Measurements from ENCODE around the gene NDUFB2.
"Not testable (repeated sequence)": the region's sequence is repeated elsewhere in the genome, so short reads cannot be mapped to it uniquely, and the experiment has no call there.

The NDUFB2 gene

GRCh38 chr7:140734729-140735128 is 38.2 kb downstream of the NDUFB2 start:
- DNase-seq (ENCODE audit: low read depth): no peak

GRCh38 chr7:140738280-140738679 is 41.8 kb downstream of the NDUFB2 start:
- DNase-seq (ENCODE audit: low read depth): no peak

GRCh38 chr7:140743255-140743654 is 46.7 kb downstream of the NDUFB2 start:
- DNase-seq (ENCODE audit: low read depth): not testable (repeated sequence)

- DNase-seq (ENCODE audit: low read depth): no peak
Observed at GRCh38 chr7:140744005-140744404, 47.5 kb downstream of the NDUFB2 start.

GRCh38 chr7:140745266-140746058 is 49.0 kb downstream of the NDUFB2 start:
- DNase-seq (ENCODE audit: low read depth): no peak

GRCh38 chr7:140746751-140747150 is 50.2 kb downstream of the NDUFB2 start:
- no peak for DNase-seq (ENCODE audit: low read depth)

GRCh38 chr7:140752533-140752932 is 56.0 kb downstream of the NDUFB2 start:
- DNase-seq (ENCODE audit: low read depth): no peak

GRCh38 chr7:140754506-140754905 is 58.0 kb downstream of the NDUFB2 start:
- DNase-seq (ENCODE audit: low read depth): no peak

Data from activated gamma-delta T cell treated with anti-CD3 and anti-CD28 coated beads, Interleukin-2, amount 50 U/mL, for 16 hours (primary cell).